ENCODE data around the gene PER3. TPM values are rescaled to one million over a fixed set of nuclear protein-coding genes. Genes with fewer than 3 reads are reported as not detected.
A peak's percentile ranks its signal among the peaks of the same experiment; 100 is the strongest.

PER3 gene
- polyA plus RNA-seq (ENCODE audit: insufficient read length in 12 of 12) = 10 to 100 TPM in 3 of 12 donors, 1 to 10 TPM in 8, not detected in 1; 4.7 to 11.8 (median 8.1) TPM
- long read RNA-seq, donor 1, partial matches to known transcripts = 0 of 1 reads
- long read RNA-seq, donor 1, other reads (novel, unspliced or antisense) = 0 of 1 reads
- long read RNA-seq, donor 2 = 0 reads
- long read RNA-seq, donor 3, partial matches to known transcripts = 0 of 1 reads
- long read RNA-seq, donor 3, other reads (novel, unspliced or antisense) = 0 of 1 reads
- long read RNA-seq, donor 4, partial matches to known transcripts = 0 of 1 reads
- long read RNA-seq, donor 4, other reads (novel, unspliced or antisense) = 0 of 1 reads
- long read RNA-seq, donor 5 = 0 reads
- long read RNA-seq, donor 6 = 0 reads
- long read RNA-seq, donor 7 = 0 reads
- long read RNA-seq, donor 8 = 0 reads
- long read RNA-seq, donor 9, partial matches to known transcripts = 0 of 1 reads
- long read RNA-seq, donor 9, other reads (novel, unspliced or antisense) = 0 of 1 reads
- long read RNA-seq, donor 10, partial matches to known transcripts = 0 of 1 reads
- long read RNA-seq, donor 10, other reads (novel, unspliced or antisense) = 0 of 1 reads
- long read RNA-seq, donor 11 = 0 reads

DNA sequence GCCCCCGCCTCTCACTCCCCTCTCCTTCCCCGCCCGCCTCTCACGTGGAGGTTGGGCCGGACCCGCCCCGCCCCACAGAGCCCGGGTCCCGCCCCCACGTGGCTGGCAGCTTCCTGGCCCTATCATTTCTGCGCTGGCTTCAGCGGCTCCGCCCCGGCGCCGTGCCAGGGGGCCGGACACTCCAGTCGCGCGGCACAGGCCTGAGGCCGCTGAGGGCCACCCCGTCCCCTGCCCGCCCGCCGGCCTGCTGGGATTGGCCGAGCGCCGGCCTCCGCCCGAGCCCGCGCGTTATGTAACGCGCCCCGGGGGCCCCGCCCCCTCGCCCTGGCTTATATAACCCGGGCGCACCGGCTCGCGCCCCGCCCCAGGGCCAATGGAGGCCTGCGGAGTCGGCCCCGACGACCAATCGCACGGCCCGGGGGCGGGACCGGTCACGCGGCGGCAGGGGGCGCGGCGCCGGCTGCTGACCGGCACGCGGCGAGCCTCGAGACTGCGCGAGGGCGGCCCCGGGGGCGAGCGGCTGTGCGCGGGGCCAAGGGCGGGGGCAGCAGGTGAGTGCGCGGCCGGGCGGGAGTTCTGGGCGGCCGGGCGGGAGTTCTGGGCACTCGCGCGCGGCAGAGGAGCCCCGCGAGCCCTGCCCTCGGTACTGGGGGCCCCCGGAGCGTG lies at the start of gene PER3:
Gene PER3 (plus strand): TSS at position 466 of the 666 bp plus-strand sequence. CDS start 587 bp downstream, outside the sequence.
- DNase-seq = peak; percentile 94

DNA sequence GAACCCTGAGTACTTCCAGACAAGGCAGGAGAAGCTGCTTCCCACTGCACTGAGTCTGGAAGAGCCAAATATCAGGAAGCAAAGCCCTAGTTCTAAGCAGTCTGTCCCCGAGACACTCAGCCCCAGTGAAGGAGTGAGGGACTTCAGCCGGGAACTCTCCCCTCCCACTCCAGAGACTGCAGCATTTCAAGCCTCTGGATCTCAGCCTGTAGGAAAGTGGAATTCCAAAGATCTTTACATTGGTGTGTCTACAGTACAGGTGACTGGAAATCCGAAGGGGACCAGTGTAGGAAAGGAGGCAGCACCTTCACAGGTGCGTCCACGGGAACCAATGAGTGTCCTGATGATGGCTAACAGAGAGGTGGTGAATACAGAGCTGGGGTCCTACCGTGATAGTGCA lies 46.0 kb upstream of the PER3 start:
- DNase-seq = no peak

- DNase-seq = no peak
Measured at GRCh38 chr1:7743346-7743745, 40.7 kb upstream of the PER3 start.

GRCh38 chr1:7744882-7745281 lies 39.2 kb upstream of the PER3 start:
- DNase-seq = no peak

GRCh38 chr1:7745783-7746182 lies 38.3 kb upstream of the PER3 start:
- no peak for DNase-seq

GRCh38 chr1:7747605-7748004 lies 36.5 kb upstream of the PER3 start:
- DNase-seq = no peak

DNA sequence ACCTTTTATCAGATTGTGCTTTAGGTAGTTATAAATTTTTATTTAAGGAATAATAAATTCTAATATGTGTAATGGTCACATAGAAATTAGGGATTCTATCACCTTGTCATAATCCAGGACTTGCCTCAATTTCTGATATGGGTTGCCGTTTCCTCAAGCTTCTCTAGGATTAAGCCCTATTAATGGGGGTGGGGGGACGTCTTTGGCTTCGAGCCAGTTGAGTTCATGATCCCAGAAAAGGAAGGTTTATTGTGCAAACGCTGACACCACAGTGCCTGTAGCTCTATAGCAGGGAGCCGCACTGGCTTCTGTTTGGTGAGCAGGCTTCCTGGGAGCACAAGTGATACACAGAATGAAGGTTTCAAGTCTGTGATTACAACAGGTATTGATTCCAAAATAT lies 35.0 kb upstream of the PER3 start:
- no peak for DNase-seq

DNA sequence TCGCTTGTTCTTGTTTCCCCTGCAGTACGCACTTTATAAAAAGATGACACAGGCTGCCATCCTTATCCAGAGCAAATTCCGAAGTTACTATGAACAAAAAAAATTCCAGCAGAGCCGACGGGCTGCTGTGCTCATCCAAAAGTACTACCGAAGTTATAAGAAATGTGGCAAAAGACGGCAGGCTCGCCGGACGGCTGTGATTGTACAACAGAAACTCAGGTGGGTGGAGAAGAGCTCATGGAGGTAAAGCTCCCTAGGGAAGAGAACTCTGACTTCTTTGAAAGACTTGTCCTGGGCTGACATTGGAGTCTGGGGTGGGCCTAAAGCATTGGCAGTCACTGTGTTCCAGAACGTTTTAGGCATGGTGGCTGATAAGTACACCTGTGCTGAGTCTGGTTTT lies 32.9 kb upstream of the PER3 start:
- no peak for DNase-seq

DNA sequence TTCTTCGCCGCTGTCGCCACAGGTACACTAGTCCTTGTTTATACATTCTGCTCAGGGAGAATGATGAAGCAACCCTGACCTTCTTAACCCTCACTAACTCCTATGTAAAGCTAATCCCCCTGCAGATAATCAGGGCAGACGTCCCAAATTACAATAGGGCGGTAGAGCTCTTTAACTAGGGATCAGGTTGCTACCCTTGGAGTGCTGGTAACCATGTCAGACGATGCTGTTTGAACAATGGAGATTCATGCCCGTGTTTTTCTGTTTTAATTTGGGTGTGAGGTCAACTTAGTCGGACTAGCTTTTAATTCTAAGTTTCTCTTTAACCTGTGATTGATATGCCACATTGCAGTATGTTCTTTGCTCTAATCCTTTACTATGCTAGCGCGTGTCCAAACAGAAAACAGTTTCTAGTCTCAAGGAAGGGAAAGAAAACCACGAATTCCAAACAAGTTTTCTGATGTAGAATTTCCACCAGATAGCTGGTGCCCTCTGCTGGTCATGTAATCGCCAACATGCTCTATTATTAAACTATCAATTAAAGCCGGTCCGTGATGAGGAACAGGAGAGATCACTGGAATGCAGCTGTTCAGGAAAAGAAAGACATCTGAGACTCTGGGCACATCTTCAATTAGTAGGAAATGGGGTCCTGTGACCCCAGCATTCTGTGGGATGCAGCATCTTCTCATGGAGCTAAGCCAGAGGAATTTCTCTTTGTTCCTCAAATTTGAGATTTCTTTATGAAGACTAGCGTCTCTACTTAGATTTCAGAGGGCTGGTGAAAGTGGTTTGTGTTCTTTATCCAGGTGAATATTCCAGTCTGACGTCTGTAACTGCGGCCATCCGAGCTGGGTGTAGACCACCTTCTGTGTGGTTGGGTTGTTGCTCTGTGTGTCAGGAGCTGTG lies 31.3 kb upstream of the PER3 start:
- peak; percentile 79 for DNase-seq

DNA sequence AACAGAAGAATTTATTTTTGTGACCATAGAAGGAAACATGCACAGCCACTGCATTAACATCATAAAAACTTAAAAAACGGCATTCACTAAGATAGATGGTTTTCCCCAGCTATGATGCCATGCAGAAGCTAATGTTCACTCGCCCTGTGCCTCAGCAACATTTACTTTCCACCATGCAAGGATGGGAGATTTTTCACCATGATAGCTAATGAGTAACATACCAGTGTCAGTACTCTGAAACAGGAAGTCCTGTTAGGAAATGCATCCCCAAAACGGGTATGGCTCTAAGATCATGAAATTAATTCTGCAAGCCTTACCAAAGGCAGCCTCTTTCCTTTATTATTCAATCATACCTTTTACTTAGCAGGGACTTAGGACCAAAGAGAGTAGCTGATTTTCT lies 30.4 kb upstream of the PER3 start:
- no peak for DNase-seq

DNA sequence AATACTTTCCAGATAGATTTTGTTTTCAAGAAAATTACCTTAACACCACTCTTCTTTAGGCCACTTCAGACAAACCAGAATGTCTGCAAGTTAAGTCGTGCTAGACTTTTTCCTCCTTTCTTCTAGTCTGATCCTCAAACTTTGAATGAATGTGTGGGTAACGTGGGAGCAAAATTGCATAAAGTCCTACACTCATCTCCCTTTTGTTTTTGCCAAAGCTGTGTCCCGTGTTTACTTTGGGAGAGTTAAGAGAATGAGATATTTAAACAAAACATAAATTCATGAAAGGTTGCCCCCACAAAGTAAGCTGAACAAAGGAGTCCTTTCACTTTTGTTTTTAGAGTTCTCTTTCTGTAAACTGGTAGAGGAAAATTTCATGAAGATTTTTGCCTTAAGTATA lies 29.9 kb upstream of the PER3 start:
- no peak for DNase-seq

DNA sequence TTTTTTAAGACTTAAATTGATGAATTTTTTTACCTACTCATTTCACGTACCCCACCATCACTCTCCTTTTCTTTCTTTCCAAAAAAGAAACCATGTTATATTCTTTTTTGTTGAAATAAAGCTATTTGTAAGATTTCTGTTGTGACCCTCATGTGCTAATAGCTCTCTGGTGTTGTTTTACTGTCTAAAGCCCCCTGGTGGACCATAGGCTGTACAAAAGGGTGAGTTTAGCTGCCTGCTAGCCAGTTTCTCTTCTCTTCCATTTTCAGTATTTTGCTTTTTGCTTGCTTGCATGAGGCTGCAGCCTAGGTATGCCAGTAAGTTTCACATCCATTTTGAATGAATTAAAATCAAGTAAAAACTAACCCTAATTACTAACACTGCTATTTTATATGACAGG lies 28.6 kb upstream of the PER3 start:
- no peak for DNase-seq

GRCh38 chr1:7760245-7760644 lies 23.8 kb upstream of the PER3 start:
- DNase-seq = no peak

- DNase-seq = no peak
Measured at GRCh38 chr1:7761103-7761502, 23.0 kb upstream of the PER3 start.

DNA sequence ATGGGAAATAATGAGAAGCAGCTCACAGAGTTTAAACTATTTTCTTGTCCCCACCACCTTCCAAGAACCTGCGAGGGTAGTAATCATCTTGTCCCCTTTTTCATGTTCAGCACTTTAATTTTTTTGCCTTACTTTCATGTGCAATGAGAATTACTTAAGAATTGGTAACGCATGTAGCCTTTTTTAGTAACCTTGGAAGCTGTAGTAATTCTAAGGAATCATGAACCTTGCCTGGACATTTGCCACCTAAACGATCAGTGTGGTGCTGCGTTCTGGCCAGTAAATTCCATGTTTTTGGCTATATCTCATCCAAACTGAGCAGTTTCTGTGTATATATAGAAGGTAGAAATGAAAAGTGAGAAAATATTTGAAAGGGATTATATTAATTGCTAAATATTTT lies 16.9 kb upstream of the PER3 start:
- no peak for DNase-seq

GRCh38 chr1:7768583-7768982 lies 15.5 kb upstream of the PER3 start:
- DNase-seq = no peak

DNA sequence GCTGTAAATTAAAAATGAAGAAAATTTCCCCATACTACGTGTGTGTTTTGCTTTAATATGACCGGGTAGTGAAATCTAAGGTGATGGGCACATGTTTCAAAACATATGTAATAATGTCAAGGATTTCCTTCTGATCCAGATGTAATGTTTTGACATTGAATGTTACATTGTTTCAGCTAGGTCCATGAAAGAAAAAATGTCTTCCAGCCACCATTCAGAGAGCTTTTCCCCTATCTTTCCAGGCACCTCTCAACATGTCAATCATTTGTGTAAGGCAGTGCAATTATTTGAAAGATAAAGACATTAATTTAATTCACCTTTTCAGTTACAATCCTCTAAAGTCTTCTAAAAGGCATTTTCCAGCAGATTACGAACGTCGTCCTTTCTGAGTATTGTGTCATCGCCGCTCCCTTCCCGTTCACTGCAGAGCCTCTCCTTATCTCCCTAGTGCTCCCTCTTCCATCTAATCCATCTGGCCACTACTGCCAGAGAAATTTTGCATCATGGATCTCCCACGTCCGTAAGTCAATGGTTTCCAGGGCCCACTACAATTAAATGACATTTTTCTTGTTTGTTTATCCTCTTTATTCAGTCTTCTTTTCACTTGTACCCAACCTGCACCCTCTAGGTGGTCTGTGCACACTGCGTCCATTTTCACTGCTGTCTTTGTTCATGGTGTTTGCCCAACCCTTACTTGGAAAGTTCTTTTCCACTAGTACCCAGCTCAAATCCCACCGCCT lies 14.2 kb upstream of the PER3 start:
- no peak for DNase-seq

- DNase-seq = no peak
Measured at GRCh38 chr1:7770669-7770996, 13.5 kb upstream of the PER3 start.

DNA sequence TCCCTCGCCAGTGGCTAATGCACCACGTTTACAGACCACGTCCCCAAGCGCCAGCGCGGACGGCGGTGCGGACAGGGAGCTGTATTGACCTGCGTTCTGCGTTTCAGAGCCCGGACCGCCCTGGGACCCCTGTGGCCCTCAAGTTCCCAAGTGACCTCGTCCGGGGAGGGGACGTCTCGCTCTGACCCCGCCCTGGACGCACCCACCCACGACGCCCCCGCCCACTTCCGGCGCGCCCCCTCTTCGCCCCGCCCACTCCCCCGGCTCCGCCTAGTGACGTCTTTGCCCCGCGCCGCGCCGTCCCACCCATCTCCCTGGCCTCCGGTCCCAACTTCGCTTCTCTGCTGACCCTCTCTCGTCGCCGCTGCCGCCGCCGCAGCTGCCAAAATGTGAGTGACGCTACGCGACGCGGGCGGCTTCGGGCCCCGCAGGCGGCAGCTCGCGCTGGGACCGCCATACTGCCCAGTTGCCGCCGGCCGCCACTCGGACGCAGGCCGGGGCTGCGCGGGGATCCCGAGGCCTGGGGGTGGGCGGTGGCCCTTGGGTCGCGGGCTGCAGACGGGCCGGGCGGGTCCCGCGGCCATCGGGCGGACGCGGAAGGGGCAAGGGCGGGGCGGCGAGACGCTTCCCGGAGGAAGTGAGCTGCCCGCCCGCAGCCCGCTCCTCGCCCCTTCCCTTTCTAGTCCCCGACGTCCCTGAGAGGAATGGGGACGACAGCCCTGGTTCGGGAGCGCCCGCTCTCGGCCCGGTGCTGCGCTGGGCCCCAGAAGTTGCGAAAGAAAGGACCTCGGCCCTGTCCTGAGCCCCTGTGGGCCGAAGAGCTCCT lies 12.9 kb upstream of the PER3 start, which contains the start of gene VAMP3:
Gene VAMP3 (plus strand): TSS at position 300 of the 826 bp plus-strand sequence. CDS start 88 bp downstream, at position 388.
- DNase-seq = peak; percentile 86

- DNase-seq = no peak
Measured at GRCh38 chr1:7771823-7772299, 12.2 kb upstream of the PER3 start.

Data from muscle of arm (tissue), 14 donors.